DMS 273 treated with DMSO at 0.1 percent for 48 hours (cell line): ENCODE data around the gene MAGI1.

ENCODE experiments used
- DNase-seq: peaks from one replicate; lab custom pipeline; 2025; lab: John Stamatoyannopoulos, UW

MAGI1 gene

DNA sequence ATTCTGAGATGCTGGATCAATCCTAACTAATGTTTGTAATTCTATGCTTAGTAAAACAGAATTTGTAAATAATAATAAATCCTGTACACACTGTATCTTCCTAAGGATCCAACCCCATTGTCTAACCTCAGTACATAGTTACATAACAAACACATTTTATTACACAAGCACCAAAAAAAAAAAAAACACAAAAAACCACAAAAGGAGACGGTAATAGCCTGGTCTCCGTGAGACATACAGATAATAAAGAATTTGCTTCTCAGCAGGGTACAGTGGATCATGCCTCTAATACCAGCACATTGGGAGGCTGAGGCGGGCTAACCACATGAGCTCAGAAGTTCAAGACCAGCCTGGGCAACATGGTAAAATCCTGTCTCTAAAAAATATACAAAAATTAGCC lies 558.7 kb downstream of the MAGI1 start:
- DNase-seq, result no peak

DNA sequence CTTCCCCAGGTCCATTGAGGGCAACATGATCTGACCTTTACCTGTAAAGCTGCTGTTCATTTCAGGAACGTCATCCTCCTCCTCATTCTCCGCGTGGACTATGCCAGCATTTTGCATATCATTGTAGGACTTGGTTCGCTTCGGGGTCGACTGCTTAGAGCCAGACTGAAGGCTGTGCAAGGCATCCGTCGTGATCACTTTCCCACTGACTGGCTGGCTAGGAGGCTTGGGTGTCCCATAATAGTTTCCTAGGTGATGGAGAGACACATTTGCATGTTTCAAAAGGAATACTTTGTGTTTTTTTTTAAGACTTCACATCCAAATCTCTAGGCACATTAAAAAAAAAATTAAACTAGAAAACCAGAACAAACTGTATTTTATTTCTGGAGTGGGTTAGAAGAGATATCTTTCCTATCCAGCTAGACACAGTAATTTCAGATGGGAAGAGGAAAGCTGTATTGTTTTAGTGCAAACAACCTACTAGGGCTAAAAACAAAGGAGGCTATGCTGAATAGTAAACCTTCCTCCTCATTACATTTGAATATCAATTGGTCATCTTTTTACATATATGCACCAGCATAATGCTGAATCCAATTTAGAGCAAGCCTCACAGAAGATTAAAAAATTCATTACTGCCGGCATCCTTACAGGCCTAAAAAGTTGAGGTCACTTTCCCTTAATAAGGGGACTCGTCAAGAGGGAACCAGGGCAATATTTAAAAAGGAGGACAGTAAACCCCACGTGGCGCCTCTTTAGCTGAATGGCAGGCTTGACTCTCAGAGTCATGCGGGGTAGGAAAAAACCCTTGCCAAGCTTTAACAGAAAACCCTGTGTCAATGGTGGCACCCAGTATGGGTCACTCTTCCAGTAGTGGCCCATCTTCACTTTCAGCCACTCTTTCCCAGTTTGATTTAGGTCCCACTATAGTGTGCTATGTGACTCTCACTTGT lies 559.9 kb downstream of the MAGI1 start:
- no peak for DNase-seq

DNA sequence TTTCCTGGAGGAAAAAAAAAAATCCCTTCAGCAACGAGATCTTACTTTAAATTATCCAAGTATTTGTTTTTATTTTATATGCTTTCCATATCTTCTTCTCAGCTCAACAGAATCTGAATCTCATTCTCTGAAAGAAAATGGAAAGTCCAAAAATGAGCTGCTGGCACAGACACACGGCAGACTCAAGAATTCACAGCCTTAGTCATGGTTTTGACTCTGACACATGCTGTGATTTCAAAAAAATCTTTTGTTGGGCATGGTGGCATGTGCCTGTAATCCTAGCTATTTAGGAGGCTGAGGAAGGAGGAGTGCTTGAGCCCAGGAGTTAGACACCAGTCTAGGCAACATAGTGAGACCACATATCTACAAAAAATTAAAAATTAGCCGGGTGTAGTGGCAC lies 565.0 kb downstream of the MAGI1 start:
- no peak for DNase-seq

DNA sequence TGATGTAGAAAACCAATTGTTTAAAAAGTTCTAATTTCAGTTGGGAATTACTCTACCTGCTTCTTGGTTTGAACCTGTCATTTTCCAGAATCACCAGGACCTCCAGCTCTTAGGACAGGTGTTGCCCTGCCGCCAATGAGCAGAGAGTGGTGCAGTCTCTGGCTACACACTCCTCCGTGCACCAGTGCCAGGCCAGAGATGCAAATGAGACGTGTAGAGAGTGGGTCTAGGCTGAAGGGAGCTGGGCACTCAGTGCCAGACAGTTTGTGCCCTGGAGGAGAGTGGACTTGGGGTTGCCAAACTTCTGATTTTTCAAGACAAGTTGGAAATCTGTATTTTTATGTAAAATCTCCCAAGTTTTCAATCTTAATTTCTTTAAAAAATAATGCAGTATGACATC lies 566.2 kb downstream of the MAGI1 start:
- DNase-seq, result no peak

DNA sequence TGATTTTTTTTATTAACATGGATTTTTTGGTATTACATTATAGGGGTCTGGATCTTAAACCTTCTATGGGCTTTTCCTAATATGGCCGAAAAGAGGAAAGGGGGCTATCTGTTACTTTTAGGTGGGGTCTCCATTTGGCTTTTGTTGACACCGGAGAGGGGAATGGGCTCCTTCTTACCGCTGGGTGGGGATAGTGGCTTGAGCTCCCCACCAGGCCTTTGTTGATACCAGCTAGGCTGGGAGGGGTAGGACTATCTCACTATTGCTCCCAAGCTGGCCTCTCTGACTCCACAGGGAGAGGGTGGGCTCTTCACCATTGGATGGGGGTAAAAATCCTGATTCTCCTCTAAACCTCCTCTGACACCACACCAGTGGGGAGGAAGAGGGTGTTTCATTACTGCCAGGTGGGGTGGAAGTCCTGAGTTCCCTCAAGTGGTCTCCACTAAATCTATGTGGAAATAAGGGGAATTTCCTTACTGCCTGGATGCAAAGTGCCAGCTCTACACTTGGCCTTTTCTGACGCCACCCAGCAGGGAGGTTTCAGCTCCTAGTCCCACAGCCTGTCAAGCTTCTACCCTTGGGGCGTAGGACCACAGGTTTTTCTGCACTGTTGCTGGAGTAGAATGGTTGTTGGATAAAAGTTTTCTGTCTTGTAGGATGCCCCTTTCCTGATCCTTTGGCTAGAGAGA lies 572.3 kb downstream of the MAGI1 start:
- no peak for DNase-seq

DNA sequence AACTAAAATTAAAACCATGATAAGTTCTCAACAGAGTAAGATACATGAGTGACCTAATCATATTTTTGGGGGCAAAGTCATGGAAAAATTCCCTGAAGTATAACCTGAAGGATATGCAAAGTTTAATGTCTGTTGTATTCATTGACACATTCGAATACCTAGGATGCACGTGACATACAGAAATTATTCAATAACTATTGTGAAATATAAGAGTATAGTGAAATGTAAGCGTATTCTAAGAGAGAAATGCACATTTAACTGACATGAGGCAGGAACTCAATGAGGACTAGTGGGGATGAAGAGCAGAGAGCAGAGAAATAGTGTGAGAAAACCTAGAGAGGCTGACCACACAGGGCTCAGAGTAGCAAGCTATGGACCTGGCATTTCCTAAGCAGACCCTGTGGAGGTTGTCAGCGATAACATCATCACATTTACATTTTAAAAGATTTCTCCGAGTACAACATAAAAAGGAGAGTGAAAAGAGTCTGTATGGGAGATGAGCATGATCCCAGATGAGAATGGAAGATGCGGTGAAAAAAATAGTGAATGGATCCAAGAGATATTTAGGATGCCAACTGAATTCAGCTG lies 588.8 kb downstream of the MAGI1 start:
- no peak for DNase-seq

DNA sequence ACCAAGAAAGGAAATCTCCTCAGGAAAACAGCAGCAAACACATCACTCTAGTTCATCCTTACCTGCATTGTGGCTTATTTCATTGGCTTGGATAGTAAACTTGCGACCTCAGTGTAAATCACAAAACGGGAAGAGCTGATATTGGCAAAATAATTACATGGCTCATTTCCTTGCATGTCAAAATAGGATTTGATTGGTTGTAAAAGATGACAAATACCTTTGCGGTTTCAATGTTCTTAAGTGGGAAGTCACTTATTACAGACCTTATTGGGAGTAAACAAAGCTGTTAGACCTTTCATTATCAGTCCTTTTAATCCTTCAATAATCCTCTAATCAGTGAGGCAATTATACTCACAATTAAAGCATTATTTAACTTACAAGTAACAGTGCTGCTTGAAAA lies 590.6 kb downstream of the MAGI1 start:
- DNase-seq, result no peak

DNA sequence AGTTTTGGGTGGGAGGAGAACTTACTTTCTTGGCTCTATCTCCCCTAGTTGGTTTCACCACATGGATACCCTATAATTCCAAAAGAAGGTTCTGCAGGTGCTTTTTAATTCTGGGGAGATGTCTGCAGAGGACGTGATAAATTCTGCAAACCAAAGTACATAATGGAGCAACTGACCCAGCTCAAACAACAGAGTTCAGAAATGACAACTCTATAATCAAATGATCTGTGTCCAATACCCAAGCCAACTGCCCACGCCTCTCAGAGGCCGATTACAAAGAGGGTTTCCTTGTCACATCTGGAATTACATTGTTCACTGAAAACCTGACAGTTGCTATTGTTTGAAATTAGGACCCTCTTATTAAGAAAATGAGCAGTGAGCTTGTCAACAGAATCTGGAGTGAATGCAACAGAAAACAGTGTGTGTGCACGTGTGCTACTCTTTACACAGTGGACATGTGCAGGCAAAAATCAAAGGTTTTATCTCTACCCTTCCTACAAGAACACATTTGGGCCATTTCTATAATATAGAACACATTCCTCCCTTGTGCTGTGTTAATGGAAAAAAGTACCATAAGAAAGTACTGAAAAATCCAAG lies 593.0 kb downstream of the MAGI1 start:
- DNase-seq, result no peak

DNA sequence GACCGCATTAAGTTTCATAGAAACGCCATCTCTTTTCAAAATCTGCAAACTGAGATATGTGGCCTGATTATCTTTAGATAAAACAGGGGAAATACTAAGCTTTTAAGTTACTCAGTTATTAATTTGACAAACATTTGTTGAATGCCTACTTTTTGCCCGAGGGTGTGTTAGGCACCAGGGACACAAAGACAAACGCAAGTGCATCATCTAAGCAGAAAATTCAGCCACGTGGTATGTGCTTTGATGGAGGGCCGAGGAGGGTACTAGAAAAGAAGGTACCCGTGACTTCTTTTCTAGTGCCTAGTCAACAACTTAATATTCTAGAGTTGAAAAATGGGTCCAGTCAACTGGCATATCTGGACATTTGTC lies 594.3 kb downstream of the MAGI1 start:
- no peak for DNase-seq

DNA sequence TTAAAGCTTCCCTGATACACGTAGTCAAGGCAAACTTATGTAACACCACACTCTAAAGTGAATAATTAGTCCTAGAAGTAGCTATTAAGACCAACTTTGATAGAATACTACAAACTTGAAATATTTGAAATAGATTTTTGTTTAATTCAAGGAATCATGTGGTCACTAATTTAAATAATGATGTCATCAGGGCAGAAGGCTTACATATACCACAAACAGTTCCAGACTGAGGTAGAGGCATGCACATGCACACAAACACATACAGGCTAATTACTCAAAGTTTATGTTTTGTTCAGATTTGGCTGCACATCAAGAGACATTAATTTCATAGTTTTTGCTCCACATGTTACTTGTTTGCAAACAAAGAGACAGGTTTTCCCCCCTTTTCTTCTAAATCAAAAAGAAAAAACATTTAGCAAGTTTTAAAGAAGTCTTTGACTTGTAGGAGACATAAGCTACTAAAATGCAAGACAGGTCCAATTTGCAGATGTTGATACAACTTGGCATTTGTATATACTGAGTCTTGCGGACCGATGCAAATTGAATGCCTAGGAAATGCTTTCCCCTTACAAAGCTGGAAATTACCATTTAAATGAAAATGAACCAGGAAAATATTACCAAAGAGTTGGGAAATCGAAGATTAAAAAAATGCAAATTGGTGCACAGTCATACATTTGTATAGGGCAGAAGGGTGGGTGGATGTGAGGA lies 594.8 kb downstream of the MAGI1 start:
- no peak for DNase-seq

DNA sequence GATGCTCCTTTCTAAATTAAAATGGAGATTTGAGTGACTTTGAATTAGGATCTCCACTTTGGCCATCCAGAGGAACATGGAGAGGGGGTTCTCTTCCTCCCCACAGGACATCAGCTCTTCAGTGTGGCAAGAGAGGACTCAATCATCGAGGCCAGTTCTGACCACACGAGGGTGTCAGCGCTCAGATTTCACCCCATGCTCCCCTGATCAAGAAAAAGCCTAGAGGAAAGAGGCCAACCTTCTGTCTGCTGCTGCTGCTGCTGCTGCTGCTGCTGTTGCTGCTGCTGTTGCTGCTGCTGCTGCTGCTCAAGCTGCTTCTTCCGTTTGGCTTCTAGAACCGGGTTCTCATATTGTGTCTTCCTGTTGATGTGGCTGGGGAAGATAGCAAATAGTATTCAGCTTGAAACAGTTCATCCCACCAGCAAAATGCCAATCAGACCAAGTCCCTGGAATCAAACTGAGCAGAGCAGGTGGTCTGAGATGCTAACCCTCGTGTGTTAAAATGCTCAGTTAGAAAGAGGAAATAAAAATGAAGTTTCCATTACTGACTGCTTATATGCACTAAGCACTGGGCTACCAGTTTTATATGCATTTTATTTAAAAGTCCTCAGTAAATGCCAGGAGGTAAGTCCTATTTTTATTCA lies 599.0 kb downstream of the MAGI1 start:
- DNase-seq, result peak; percentile 45

DNA sequence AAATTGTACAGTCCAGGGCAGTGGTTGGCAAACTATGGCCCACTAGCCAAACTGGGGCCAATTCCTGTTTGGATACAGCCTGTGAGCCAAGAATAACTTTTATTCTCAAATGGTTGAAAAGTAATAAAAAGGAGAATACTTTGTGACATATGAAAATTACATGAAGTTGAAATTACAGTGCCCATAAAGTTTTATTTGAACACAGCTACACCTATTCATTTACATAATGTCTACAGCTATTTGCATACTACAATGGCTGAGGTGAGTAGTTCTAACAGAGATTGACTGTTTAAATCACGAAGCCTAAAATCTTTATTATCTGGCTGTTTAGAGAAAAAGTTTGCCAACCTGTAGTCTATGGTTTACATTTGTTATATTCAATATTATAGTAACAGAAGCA lies 600.1 kb downstream of the MAGI1 start:
- no peak for DNase-seq

DNA sequence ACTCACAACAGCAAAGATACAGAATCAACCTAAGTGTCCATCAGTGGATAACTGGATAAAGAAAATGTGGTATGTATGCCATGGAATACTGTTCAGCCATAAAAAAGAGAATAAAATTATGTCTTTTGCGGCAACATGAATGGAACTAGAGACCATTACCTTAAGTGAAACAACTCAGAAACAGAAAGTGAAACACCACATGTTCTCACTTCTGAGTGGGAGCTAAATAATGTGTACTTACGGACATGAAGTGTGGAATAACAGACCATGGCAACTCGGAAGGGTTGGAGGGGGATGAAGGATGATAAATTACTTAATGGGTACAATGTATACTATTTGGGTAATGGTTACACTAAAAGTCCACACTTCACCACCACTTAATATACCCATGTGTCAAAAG lies 600.6 kb downstream of the MAGI1 start:
- no peak for DNase-seq

DNA sequence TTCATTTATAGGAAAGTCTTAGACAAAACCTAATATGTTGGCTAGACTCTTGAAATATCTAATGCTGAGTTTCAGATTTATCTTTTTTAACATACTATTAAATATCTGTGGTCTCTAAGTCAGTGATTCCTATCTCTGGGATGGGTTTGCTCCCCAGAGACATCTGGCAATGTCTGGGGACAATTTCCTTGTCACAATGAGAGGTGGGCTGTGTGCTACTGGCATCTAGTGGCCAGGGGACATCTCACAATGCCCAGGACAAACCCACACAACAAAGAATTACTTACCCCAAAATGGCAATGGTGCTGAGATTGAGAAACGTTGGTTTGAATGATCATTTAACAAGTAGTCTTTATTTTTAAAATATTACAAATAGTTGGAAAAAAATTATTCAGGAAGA lies 602.1 kb downstream of the MAGI1 start:
- no peak for DNase-seq

DNA sequence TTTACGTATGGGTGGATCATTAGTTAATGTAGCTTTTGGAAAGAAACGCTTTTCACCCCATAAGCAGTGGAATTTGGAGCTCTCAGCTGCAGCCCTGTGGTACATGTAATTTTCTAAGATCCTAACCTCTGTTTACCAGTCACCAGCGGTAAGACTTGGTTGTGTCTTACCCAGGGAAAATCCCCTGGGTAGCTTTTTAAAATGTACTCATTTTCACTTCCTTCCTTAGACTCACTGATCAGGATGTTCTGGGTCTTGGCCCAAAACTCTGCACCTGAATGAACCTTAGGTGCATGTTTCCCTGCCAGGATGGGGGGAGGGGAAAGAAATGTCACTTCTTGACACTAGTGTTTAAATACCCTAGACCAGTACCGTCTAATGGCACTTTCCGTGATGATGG lies 605.2 kb downstream of the MAGI1 start:
- no peak for DNase-seq

DNA sequence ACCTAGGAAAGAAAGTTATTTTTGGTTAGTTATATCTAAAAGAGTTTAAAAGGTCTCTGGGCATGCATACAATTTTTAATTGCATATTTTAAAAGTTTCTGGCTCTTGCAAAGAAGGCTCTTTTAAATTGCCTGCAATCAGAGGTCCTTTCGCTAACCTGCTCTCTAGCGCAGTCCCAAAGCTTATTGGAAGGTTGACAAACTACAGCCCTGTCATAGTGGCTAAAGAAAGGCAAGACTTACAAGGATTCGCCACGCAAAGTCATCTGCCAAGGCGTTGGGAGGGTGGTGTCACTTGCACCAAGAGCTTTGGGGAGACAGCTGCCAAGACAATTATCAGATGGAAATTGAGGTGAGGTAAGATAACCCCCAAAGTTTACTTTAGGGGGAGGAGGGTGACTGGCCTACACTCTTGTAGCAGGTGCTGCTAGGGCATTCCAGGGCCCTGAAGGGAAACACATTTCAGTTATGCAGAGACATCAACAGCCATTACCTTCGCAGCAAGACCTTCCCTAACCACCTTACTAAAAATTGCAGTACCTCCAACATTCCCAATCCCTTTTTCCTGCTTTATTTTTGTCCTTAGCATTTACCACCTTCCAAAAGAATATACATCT lies 606.2 kb downstream of the MAGI1 start:
- no peak for DNase-seq

DNA sequence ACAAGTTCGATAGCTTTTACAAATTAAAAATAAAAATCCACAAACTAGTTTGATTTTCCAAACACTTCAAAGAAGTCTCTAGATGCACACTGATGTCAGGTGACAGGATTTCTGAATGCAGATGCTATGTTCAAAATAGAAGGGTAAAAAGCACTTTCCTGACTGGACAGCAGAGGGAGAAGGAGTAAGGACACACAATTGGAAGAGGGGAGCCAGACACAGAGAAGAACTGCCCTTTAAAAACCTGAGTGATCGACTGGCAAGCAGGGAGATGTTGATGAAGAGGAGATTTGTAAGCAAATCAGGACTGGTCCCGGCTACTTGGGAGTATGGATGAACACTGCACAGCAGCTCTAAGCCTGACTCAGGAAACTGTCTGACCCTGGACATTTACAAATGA lies 612.8 kb downstream of the MAGI1 start:
- DNase-seq, result no peak

DNA sequence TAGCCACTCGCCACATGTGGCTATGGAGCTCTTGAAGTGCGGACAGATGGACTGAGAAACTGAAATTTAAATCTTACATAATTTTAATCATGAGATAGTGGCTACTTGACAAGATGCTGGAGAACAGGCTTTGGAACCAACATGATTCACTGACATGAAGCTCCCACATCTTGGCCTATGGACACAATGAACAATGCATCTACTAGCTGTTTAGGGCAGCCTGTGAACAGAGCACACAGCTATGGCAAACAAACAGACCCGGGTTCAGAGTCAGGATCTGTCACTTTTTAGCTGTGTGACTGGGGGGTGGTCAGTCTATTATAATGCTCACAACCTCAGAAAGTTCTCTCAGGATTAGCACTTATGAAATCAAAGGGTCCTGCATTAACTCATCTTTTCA lies 616.6 kb downstream of the MAGI1 start:
- DNase-seq, result no peak

DNA sequence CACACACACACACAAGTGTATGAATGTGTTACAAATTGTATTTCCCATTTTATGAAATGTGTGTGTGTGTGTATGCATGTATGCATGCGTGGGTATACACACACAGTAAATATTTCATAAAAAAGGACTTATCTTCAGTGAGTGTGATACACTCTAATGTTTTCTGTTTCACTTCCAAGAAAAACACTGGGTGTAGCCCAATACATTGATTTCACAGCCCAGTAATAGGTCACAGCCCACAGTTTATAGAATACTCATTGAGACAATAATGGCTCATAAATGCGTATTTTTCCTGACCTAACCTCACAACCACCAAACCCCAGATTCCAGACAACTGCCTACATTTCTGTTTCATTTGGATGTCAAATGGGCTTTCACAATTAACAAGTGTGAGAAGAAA lies 619.5 kb downstream of the MAGI1 start:
- DNase-seq, result no peak

DNA sequence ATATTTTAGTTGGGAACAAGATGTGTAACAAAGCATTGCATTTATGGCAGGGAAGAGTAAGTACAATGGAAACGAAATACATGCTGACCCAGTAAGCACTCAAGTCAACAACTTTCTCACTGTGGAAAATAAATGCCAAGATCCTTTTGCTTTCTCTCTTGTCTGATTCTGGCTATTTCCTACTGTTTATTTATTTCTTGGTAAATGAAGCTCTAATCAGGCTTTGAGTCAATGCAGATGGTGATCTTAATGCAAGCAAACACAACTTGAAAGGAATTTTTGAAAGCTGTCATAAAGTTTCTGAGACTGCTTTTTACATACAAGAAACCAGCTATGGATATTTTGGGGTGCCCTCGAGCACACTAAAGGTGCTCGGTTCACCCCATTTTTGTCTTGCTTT lies 624.8 kb downstream of the MAGI1 start:
- DNase-seq, result no peak

DNA sequence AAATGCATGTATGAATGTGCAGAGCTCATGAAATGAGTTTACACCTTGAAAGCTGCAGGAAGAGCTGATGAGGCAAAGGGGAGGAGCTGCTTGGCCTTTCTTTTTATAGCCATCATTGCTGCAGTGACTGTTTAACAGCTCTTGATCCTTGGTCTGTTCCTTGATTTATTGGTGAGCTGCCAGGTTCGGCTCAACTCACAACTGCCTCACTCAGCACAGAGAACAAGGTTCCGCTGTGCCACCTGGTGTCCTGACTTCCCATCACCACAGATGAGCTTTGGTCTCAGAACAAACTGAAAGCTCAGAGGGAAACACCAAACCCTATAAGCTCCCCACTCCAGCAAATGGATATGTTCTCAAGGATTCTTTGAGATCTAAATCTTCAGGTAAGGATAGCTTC lies 626.1 kb downstream of the MAGI1 start:
- no peak for DNase-seq
